ENCODE measurements around the gene PSMB9.

GRCh38 chr6:32818867-32819266, 35.1 kb upstream of the PSMB9 start:
- TF ChIP-seq CTCF (IDR thresholded peaks at IDR 0.05; ENCODE audit: poor library complexity) (no peak), EZH2 (IDR thresholded peaks at IDR 0.05; ENCODE audit: borderline replicate concordance) (no peak)
